ENCODE measurements around the gene MRI1.
"Not testable (repeated sequence)": the region's sequence is repeated elsewhere in the genome, so short reads cannot be mapped to it uniquely, and the experiment has no call there.

MRI1 gene

DNA sequence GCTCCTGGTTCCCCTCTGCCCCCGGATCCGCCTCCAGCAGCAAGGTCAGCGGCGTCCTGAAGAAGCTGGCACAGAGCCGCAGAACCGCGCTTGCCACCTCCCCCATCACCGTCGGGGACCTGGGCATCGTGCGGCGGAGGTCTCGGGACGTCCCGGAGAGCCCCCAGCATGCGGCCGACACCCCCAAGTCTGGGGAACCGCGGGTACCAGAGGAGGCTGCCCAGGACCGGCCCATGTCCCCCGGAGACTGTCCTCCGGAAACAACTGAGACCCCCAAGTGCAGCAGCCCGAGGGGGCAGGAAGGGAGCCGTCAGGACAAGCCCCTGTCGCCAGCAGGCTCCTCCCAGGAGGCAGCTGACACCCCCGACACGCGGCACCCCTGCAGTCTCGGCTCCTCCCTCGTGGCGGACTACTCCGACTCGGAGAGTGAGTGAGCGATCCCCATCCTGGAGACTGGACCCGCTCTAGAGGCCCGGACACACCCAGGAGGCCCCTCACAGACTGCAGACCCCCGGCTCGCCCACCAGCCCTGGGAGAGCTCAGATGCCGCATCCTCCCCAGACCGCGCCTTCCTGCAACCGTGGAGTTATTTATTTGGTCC lies 1.6 kb upstream of the MRI1 start:
- DNase-seq: no peak

DNA sequence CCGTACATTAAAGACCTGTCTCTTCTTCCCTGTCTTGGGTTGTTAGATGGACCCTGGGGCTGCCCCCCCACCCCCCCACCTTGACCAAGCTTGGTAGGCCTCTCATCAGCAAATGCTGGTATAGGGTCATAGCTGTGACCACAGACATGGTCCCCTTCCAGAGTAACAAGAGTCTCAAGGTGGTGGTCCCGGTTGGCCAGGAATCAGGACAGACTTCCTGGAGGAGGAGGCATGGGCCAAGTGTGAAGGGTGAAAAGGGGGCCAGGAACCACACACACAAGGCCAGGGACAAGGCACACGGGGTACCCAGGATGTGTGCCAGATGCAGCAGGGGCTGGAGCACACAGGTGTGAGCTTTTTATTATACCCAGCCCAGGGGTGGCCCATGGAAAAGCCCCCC lies 1.1 kb upstream of the MRI1 start:
- DNase-seq: no peak

DNA sequence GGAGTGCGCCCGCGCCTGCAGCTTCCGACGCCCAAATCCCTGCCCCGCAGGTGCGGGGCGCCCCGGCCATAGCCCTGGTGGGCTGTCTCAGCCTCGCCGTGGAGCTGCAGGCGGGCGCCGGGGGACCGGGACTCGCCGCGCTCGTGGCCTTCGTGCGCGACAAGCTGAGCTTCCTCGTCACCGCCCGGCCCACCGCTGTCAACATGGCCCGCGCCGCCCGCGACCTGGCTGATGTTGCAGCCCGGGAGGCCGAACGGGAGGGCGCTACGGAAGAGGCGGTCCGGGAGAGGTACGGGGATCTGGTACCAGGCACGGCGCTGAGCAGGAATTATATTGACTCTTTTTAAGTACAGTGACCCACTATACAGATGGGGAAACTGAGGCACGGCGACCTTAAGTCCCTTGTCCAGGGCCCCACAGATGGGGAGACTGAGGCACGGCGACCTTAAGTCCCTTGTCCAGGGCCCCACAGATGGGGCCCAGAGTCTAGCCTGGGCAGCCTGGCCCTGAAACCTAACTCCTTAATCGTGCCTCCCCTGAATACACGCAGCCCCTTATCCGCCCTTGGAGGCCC lies 586 bp downstream of the MRI1 start:
- peak; percentile 59 for DNase-seq

DNA sequence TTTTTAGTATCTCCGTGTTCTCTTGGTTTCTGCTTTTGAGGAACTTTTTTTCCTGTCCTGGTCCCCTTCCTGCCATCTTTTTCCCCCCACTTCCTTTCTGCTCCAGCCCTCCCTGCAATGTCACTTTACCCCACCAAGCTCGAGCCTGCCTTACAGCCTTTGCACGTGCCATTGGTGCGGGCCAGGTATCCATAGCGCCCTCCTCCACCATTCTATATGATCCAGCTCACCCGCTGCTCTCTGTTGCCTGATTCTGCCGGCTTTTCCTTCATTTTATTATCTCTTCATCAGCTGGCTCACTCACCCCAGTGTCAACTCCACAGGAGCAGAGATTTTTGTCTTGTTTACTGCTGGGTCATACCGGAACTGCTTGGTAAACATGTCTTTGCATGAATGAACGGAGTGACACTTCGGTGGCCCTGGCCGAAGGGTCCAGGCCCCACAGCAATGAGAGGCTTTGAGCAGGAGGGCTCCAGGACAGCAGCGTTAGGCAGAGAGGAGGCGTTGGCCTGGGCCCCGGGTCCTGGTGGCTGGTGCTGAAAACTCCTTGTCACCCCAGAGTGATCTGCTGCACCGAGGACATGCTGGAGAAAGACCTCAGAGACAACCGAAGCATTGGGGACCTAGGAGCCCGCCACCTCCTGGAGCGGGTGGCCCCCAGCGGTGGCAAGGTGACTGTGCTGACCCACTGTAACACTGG lies 1.2 kb downstream of the MRI1 start:
- DNase-seq: no peak

DNA sequence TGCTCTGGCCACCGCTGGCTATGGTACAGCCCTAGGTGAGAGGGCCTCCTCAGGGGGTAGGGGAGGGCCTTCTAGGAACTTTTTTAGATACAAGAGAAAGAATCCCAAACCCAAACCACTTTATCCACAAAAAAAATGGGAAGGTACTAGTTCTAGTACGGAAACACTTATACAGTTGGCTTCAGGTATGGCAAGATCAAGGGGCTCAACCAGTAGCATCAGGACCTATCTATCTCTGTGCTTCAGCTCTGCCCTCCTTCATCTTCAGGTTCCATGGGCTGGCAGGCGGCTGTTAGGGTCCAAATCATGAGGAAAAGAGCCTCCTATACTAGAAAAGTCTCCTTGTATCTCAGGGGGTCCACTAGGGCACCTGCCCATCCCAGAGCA lies 1.8 kb downstream of the MRI1 start:
- DNase-seq: no peak

DNA sequence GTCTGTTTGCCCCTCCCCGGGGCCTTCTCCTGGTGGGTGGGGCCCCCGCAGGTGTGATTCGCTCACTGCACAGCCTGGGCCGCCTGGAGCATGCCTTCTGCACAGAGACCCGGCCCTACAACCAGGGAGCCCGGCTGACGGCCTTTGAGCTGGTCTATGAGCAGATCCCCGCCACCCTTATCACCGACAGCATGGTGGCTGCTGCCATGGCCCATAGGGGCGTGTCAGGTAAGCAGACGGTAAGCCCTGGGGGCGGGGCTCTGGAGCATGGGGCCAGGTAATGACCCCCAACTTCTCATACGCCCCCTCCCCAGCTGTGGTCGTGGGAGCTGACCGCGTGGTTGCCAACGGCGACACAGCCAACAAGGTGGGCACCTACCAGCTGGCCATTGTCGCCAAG lies 4.2 kb downstream of the MRI1 start:
- DNase-seq: no peak

DNA sequence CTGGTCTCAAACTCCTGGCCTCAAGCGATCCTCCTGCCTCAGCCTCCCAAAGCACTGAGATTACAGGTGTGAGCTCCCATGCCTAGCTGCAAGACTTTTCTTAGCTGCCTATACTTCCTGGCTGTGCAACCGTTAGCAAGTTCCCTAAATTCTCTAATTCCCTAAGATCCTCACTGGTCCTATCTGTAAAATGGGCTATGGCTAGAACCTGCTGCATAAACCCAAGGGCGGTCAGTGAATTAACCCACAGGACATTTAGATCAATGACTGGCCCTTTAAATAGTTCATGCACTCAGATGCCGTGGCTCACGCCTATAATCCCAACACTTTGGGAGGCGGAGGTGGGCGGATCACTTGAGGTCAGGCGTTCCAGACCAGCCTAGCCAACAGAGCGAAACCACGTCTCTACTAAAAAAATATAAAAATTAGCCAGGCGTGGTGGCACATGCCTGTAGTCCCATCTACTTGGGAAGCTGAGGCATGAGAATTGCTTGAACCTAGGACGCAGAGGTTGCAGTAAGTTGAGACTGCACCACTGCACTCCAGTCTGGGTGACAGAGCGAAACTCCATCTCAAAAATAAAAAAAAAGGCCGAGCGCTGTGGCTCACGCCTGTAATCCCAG lies 5.8 kb downstream of the MRI1 start:
- DNase-seq: no peak

DNA sequence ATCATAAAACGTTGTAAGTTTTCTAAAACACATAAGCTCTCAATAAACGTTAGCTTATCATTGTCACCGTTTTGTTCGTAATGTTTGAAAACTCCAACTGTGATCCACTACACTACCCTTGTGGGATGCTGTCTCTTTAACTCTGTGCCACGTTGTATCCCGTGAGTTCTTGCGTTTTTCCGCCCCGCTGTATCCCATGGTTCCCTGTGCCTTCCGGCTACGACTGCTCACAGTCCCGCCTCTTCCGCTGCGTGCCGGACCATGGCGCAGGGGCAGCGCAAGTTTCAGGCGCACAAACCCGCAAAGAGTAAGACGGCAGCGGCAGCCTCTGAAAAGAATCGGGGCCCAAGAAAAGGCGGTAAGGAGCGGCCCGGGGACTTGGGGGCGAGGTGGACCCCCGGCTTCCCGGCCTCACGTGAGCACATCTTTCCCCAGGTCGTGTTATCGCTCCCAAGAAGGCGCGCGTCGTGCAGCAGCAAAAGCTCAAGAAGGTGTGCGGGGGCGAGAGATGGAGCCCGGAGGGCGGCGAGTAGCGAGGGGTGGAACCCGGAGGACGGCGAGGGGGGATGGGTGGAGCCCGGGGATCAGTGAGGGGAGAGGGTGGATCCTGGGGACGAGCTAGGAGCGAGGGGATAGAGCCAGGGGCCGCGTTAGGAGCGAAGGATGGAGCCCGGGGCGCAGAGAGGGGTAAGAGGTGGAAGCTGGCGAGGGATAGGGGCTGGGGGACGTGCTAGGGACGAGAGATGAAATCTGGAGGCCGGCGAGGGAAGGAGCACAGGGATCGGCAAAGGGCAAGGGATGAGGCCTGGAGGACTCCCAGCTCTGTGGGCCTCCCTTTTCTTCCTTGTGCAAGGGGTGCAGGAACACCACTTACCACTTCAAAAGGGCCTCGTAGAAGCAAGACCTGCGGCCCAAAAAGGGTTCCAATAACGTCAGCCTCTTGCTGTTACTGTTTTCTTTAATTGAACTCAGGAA lies 10.2 kb downstream of the MRI1 start, which contains the start of gene C19orf53:
Gene C19orf53 (plus strand): TSS at position 240 of the 975 bp plus-strand sequence. CDS start 22 bp downstream, at position 262.
- DNase-seq: peak; percentile 90

DNA sequence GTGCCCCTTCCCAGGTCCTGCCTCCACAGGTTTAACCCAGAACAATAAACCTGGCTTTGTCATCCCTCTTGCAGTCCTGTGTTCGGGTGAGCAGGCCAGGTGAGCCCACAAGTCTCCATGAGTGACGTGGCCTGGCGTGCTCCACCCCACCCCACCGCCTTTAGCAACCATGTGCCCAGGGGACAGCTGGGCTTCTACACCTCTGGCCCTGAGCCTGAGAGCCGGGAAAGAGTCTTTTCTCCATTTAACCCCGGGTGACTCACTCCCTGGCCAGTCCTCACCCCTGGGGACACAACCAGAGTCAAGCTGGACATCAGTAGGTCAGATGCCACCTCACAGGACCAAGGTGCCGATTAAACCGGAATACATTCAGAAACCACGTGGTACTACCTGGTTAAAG lies 14.1 kb downstream of the MRI1 start:
- DNase-seq: no peak

DNA sequence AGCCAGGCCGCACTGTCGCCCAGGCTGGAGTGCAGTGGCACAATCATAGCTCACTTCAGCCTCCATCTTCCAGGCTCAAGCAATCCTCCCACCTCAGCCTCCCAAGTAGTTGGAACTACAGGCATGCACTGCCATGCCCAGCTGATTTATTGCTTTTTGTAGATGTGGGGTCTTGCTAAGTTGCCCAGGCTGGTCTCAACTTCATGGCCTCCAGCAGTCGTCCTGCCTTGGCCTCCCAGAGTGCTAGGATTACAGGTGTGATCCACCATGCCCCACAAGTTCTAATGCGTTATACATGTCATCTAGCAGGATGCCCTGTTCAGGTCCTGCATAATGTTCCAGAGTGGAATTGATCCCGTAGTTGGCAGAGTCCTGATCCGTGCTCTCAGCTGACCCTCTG lies 14.5 kb downstream of the MRI1 start:
- DNase-seq: no peak

DNA sequence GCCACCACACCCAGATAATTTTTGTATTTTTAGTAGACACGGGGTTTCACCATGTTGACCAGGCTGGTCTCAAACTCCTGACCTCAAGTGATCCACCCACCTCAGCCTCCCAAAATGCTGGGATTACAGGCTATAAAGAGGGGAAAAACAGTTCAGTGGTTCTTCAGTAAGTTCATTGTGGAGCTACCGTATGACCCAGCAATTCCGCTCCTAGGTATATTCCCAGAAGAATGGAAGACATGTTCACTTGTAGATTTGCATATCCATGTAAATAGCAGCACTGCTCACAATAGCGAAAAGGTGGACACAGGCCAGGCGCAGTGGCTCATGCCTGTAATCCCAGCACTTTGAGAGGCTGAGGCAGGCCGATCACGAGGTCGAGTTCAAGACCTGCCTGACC lies 15.5 kb downstream of the MRI1 start:
- not testable (repeated sequence) for DNase-seq

DNA sequence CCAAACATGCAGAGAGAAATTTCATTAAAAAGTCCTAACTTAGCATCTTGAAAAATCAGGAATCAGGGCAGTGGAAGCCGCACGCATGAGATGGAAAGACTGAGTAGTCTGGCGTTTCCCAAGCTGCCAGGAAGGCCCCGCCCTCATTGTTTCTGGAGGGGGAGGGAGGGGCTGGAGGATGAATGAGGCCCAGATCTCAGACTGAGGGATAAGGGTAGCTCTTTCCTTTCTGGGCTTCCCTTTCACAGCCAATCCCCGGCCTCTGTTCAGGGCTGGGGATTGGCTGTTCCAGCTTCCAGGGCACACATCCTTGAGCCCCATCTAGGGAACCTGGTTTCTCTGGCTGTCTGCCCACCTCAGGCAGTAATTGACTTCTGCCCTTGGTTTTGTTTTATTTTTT lies 17.2 kb downstream of the MRI1 start:
- no peak for DNase-seq

DNA sequence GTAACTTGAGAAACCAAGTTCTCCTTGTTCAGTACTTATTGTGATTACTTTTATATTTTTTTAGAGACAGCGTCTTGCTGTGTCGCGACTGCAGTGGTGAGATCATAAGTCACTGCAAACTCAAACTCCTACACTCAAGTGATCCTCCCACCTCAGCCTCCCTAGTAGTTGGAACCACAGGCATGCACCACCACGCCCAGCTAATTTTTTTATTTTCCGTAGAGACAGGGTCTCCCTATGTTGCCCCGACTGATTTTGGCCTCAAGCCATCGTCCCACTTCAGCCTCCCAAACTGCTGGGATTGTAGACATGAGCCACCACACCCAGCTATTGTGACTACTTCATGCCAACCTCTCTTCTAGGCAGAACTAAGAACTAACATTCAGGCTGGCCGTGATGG lies 18.2 kb downstream of the MRI1 start:
- DNase-seq: no peak

DNA sequence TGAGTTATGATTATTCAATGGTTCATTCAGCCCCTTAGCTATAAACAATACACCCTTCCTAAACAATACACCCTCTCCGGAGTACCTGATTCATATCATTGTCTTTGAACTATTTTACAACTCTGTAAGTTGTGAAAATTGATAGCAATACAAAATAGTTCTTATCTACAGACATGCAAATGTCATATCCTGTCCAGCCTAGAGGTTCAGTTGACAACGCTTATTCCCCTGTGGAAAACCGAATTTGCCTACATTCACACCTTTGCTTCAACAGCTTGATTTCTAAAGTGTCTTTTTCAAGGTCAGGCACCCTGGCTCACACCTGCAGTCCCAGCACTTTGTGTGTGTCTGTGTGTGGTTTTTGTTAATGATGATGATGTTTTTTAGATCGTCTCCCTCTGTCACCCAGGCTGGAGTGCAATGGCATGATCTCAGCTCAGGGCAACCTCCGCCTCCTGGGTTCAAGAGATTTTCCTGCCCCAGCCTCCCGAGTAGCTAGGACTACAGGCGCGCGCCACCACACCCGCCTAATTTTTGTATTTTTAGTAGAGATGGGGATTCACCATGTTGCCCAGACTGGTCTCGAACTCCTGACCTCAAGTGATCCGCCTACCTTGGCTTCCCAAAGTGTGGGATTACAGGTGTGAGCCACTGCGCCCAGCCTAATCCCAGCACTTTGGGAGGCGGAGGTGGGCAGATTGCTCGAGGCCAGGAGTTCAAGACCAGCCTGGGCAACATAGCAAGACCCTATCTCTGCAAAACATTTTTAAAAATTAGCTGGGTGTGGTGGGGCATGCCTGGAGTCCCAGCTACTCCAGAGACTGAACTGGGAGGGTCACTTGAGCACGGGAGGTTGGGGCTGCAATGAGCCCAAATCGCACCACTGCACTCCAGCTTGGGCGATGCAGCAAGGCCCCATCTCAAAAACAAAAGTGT lies 19.5 kb downstream of the MRI1 start:
- no peak for DNase-seq

DNA sequence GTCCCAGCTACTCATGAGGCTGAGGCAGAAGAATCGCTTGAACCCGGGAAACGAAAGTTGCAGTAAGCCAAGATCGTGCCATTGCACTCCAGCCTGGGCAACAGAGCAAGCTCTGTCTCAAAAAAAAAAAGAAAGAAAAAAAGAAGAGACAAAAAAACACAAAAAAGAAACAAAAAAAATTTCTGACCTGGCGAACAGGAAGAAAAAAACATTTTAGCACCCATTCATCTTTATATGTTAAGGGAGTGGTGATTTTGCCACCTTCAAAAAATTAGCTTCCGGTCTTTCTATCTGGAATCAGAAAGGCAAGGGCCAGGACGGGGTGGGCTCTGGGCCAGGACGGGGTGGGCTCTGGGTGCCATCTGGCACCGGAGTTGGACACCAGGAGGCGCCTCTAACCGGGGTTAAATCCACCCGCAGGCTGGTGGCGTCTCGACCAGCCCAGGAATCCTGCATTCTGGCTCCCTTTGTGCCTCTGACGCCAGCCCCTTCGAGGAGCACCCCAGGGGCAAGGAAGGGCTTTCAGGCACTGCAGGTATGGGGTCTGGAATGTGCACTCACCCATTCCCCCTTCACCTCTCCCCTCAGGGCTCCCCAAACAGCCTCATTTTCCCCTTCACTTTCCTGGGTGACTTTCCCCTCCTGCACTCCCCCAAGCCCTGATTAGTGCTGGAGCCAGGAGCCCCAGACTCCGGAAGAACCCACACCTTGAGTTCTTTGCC lies 20.6 kb downstream of the MRI1 start:
- peak; percentile 84 for DNase-seq

DNA sequence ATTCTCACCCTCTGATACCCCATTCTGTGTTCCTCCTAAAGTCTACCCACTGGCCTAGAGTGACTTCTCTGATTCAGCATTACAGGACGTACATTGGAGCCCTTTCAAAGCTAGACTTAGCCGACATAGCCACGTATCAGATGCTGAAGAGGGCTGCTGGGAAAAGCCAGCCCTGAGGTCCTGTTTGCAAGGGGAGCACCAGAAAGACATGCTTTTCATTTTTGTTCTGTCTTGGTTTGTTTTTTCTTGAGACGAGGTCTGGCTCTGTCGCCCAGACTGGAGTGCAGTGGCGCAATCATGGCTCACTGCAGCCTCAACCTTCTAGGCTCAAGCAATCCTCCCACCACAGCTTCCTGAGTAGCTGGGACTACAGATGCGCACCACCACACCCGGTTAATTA lies 24.7 kb downstream of the MRI1 start:
- DNase-seq: no peak

DNA sequence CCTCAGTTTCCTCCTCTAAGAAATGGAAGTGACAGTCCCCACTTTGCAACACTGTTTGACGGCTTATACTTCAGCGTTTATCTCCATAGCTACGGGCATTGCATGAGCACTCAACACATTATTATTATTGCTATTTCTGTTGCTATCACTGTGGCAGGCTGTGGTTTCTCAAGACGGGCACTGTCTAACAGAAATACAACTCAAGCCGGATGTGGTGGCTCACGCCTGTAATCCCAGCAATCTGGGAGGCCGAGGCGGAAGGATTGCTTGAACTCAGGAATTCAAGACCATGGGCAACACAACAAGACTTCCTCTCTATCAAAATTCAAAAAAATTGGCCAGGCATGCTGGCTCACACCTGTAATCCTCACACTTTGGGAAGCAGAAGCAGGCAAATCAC lies 26.0 kb downstream of the MRI1 start:
- DNase-seq: no peak

DNA sequence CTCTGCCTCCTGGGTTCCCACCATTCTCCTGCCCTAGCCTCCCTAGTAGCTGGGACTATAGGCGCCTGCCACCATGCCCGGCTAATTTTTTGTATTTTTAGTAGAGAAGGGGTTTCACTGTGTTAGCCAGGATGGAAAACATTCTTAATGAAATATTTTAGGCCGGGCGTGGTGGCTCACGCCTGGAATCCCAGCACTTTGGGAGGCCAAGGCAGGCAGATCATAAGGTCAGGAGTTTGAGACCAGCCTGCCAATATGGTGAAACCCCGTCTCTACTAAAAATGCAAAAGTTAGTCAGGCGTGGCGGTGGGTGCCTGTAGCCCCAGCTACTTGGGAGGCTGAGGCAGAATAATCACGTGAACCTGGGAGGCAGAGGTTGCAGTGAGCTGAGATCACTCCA lies 29.0 kb downstream of the MRI1 start:
- DNase-seq: not testable (repeated sequence)

DNA sequence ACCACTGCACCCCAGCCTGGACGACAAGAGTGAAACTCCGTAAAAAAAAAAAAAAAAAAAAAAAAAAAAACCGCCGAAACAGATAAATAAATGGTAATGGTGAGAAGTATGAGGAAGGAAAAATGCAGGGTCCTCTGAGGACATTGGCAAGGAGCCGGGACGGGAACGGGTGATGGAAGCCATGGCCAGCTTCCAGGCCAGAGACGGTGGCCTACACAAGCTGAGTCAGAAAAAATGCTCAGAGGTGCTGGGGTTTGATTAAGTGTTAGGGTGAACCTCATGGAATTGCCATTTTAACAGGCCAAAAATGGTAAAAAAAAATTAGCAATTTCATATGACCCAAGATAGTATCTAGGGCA lies 30.1 kb downstream of the MRI1 start:
- DNase-seq: no peak

DNA sequence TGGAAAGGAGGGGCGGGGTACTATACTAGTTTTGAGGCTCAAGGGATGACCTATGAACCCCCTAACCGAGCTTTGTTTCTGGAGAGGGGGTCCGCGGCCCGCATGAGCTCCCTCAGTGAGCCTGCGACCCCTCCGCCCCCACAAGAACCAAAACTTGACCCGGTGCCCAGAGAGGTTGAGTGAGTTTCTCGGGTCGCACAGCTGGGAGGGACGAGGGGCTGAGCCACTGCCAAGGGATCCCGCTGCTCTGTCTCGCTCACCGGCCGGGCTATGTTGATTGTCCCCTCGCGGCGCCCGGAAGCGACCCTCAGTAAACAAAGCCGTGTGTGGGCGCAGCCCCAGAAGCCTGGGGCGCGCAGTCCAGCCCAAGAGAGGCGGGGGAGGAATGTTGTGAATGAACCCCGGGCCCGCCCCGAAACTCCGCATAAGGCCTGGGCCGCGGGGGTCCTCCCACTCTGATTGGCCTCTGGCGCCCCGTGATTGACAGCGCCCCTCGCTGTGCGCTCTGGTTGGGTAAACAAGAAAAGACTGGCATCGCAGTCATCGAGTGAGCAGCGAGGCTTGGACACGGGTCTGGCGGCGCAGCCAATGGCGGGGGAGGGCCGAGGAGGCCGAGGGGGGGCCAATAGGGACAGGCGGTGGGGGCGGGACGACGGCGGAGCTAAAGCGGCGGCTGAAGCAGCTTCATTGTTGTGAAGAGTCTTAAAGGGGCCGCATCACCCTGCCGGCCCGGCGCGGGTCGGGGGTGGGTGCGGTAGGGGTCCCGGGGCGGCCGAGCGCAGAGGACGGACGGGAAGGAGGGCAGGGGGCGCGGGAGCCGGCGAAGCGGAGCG lies 30.7 kb downstream of the MRI1 start, which contains the start of gene ZSWIM4:
Gene ZSWIM4 (plus strand): TSS at position 687 of the 833 bp plus-strand sequence. CDS start 206 bp downstream, outside the sequence.
- peak; percentile 96 for DNase-seq

Measured in stimulated activated CD8-positive, alpha-beta memory T cell treated with anti-CD3 and anti-CD28 coated beads, Interleukin-4, amount 100 ng/mL, for 48 hours (primary cell).